ENCODE data around the gene LRG1.

The LRG1 gene

DNA sequence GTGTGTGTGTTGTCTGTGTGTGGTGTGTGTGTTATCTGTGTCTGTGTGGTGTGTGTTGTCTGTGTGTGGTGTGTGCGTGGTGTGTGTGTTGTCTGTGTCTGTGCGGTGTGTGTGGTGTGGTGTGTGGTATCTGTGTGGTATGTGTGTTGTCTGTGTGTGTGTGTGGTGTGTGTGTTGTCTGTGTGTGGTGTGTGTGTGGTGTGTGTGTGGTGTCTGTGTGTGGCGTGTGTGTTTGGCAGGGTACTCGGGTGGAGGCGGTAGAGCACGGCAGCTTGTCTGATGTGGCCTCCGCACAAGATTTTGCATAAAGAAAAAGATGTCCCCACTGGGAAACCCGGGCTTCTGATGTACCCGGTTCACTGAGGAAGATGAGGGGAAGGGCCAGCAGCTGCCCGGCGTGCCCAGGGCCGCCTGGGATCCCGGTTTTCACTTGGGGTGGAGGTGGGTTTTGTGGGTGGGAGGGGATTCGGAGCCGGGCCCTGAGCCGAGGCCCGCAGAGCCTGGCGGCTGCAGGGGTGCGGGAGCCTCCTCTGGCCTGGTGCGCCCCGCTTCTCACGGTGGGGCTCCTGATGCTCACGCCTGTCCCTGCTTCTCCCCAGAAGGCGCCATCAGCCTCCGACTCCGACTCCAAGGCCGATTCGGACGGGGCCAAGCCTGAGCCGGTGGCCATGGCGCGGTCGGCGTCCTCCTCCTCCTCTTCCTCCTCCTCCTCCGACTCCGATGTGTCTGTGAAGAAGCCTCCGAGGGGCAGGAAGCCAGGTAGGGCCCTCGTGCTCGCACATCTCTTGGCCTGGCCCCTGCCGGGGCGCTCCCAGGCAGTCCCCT lies 46.5 kb downstream of the LRG1 start:
- DNase-seq (ENCODE audit: low read depth), result no peak

DNA sequence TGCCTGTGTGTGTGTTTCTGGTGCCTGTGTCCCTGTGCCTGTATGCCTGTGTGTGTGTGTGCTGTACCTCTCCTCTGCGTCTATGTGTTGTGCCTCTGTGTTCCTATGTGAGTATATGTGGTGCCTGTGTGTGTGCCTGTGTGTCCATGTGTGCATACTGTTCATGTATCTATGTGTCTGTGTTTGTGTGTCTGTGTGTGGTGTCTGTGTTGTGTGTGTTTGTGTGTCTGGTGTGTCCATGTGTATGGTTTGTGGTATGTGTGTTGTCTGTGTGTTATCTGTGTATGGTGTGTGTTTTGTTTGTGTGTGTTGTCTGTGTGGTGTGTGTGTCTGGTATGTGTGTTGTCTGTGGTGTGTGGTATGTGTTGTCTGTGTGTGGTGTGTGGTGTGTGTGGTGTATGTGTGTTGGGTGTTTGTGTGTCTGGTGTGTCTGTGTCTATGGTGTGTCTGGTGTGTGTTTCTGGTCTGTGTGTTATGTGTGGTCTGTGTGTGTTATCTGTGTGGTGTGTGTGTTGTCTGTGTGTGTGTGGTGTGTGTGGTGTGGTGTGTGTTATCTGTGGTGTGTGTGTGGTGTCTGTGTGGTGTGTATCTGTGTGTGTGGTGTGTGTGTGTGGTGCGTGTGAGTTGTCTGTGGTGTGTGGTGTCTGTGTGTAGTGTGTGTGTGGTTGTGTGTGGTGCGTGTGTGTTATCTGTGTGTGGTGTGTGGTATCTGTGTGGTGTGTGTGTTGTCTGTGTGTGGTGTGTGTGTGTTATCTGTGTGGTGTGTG lies 47.3 kb downstream of the LRG1 start:
- no peak for DNase-seq (ENCODE audit: low read depth)

DNA sequence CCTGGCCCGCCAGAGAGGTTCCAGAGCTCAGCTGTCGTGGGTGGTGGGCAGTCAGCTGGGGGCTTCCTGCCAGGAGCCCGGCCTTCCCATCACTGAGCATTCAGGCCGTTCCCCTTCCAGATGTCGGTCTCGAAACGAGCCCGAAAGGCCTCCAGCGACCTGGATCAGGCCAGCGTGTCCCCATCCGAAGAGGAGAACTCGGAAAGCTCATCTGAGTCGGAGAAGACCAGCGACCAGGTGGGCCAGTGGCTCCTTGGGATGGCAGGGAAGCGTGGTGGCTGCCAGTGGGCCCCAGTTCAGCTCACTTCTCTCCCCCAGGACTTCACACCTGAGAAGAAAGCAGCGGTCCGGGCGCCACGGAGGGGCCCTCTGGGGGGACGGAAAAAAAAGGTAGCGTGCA lies 48.4 kb downstream of the LRG1 start:
- no peak for DNase-seq (ENCODE audit: low read depth)

DNA sequence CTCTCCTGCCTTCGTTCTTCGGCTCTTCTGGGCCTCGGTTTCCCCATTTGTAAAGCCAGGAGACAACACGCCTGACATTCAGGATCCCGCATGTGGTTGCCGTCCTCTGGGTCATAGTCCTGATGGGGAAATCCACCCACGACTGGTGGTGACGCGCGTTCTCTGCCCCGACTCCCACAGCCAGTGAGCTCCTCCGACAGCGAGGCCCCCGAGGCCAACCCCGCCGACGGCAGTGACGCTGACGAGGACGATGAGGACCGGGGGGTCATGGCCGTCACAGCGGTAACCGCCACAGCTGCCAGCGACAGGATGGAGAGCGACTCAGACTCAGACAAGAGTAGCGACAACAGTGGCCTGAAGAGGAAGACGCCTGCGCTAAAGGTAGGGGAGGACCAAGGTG lies 51.3 kb downstream of the LRG1 start:
- no peak for DNase-seq (ENCODE audit: low read depth)

DNA sequence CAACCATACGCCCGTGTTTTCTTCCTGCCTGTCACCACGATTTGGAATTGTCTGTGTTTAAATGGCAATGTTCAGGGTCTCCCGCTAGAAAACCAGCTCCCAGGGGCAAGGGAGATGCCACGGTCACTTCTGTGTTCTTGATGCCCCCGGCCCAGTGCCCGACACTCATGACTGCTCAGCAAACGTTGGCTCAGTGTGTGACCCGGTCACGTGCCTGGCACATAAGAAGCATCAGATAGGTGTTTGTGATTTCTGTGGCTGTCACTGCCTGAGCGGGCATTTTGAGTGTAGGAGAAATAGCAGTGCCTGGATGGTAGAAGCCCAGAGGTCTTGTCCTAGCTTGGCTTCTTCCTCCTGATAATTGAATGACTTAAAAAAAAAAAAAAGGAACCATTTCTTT lies 52.3 kb downstream of the LRG1 start:
- no peak for DNase-seq (ENCODE audit: low read depth)

All from T-helper 22 cell (primary cell).